HepG2 (cell line): ENCODE data around the gene TAF6L. TPM values are rescaled to one million over a fixed set of nuclear protein-coding genes. Genes with fewer than 3 reads are reported as not detected.

Source experiments
- FOXP4 ChIP-seq: sonication (generic); formaldehyde crosslinking; IDR thresholded peaks from 2 replicates; pipeline ENCODE4 v1.4.0; 2020; ENCODE audit warnings: missing genetic modification reagents
- HMG20A ChIP-seq: IDR thresholded peaks from 2 replicates; pipeline ENCODE4 v1.6.1; 2016; ENCODE audit warnings: borderline replicate concordance
- HNRNPLL ChIP-seq: fragments of 200-400 bp; formaldehyde crosslinking; IDR thresholded peaks from 2 replicates; pipeline ENCODE4 v1.6.1; 2017; ENCODE audit warnings: mild to moderate bottlenecking, low read depth, low read length; ENCODE audit not compliant: poor library complexity, severe bottlenecking
- KDM3A ChIP-seq: IDR thresholded peaks from 2 replicates; pipeline ENCODE4 v1.6.1; 2018; ENCODE audit warnings: low read depth, missing compliant biosample characterization
- KDM6A ChIP-seq: IDR thresholded peaks from 2 replicates; pipeline ENCODE4 v1.6.1; 2016; ENCODE audit warnings: low read depth
- KLF6 ChIP-seq: IDR thresholded peaks from 2 replicates; pipeline ENCODE4 v1.8.0; 2016; ENCODE audit warnings: missing biosample characterization, missing genetic modification reagents
- NFE2 ChIP-seq: sonication (generic); formaldehyde crosslinking; IDR thresholded peaks from 2 replicates; pipeline ENCODE4 v1.4.0; 2020; ENCODE audit warnings: missing genetic modification reagents
- PHF20 ChIP-seq: sonication (generic); formaldehyde crosslinking; IDR thresholded peaks from 2 replicates; pipeline ENCODE4 v1.5.0; 2020; ENCODE audit warnings: mild to moderate bottlenecking, missing genetic modification reagents
- RFXAP ChIP-seq: sonication (generic); formaldehyde crosslinking; IDR thresholded peaks from 2 replicates; pipeline ENCODE4 v1.4.0; 2020; ENCODE audit warnings: missing genetic modification reagents, borderline replicate concordance
- SNAPC2 ChIP-seq: sonication (generic); formaldehyde crosslinking; IDR thresholded peaks from 2 replicates; pipeline ENCODE4 v1.8.1; 2022; ENCODE audit warnings: mild to moderate bottlenecking, missing genetic modification reagents
- STAT6 ChIP-seq: sonication (generic); formaldehyde crosslinking; IDR thresholded peaks from 2 replicates; pipeline ENCODE4 v1.4.0; 2020; ENCODE audit warnings: missing genetic modification reagents, mild to moderate bottlenecking, borderline replicate concordance
- TAF15 ChIP-seq: fragments of 200-400 bp; formaldehyde crosslinking; IDR thresholded peaks from one replicate; pipeline ENCODE4 v1.6.1; 2018; ENCODE audit warnings: mild to moderate bottlenecking, low read depth, low read length; ENCODE audit not compliant: poor library complexity, severe bottlenecking
- UBTF ChIP-seq: sonication (generic); formaldehyde crosslinking; IDR thresholded peaks from 2 replicates; pipeline ENCODE4 v1.4.0; 2020; ENCODE audit warnings: mild to moderate bottlenecking, missing genetic modification reagents
- ZBTB2 ChIP-seq: sonication (generic); formaldehyde crosslinking; IDR thresholded peaks from 2 replicates; pipeline ENCODE4 v1.8.0; 2022; ENCODE audit warnings: low read depth, missing genetic modification reagents
- ZBTB20 ChIP-seq: sonication (generic); formaldehyde crosslinking; IDR thresholded peaks from 2 replicates; pipeline ENCODE4 v1.8.1; 2023; ENCODE audit warnings: missing genetic modification reagents, low read depth, mild to moderate bottlenecking, borderline replicate concordance
- ZNF234 ChIP-seq: sonication (generic); formaldehyde crosslinking; conservative IDR thresholded peaks from 2 replicates; pipeline ENCODE4 v1.5.1; 2020; ENCODE audit warnings: mild to moderate bottlenecking, missing genetic modification reagents
- ZSCAN30 ChIP-seq: sonication (generic); formaldehyde crosslinking; IDR thresholded peaks from 2 replicates; pipeline ENCODE4 v1.5.0; 2020; ENCODE audit warnings: mild to moderate bottlenecking, missing genetic modification reagents
- polyA plus RNA-seq, 8 experiments: library from polyadenylated mRNA; depleted of rRNA in 3 of 8; stranded (reverse) in 7 of 8; unstranded in 1 of 8; fragments of >200 nt; fragmentation: Illumina TruSeq in 4 of 8; extraction: Trizol in 4 of 8; gene quantifications; 2 replicates each; pipeline versions ENCODE4 v1.2.1 to v1.2.3, GENCODE V29; 2011 to 2016; ENCODE audit warnings: low read depth in 4 of 8, missing spikeins in 1 of 8, mixed read lengths in 1 of 8; ENCODE audit not compliant: insufficient read depth in 1 of 8
- total RNA-seq, 5 experiments: library from RNA; depleted of rRNA; stranded (reverse); fragments of >200 nt; fragmentation: Illumina TruSeq; extraction: Trizol; gene quantifications; 2 replicates each; pipeline ENCODE4 v1.2.3, GENCODE V29; 2016; ENCODE audit warnings: low read depth in 1 of 5
- TF ChIP-seq, protein P1 (sequence below): sonication (generic); formaldehyde crosslinking; IDR thresholded peaks from 2 replicates; pipeline ENCODE4 v1.5.0; 2020; ENCODE audit warnings: missing genetic modification reagents, mild to moderate bottlenecking, borderline replicate concordance

Gene TAF6L
- total and polyA plus RNA-seq, 2 of the 13 experiments (the other 11 are each of a cell fraction or from before 2014, with no cell fraction given) = 12.6 to 19.4 TPM

DNA sequence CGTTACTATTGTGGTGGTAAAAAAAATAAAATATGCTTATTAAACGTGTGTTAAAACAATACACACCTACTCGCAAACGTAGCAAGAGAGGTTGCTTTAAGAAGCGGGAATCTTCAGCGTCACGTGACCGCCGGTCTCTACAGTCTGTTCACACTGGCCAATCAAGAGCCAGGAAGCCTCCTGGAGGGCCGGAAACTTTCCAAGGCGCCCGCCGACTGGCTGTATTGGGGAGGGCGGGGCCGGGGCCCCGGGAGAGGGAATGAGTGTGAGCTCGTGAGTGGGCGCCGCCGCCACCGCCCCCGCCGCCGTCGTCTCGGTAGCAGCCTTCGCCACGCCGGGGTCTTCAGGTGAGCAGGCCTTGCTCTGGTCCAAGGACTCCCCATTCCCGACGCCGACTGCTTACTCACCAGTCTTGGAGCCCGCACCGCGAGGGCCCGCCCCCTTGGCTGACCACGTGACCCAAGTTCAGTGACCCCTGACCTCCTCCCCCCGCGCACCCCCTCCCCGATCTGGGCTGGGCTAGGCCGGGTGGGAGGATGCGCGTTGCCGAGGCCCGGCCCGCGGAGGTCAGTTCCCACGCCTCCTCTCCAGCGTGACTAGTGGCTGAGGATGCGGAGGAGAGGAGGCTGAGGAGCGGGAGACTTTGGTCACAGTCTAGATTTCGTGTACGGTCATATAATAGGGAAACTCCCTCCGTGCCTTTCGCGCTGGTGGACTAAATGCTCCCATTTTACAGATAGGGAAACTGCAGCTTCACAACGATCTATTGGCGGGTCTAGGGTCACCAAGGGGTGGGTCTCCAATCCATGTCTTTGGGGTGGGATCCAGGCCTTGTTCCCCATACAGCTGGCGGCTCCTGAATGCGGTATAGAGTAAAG, at the start of gene TAF6L (continued):
- TF ChIP-seq HMG20A (CRISPR knock-in tag) (no peak), NFE2 (CRISPR knock-in tag) (no peak), PHF20 (CRISPR knock-in tag) (peak; percentile 43; the same call in 1 of the 2 replicates), RFXAP (CRISPR knock-in tag) (0 out of 2 replicates have a peak, but pooled peaks have one; percentile 49), ZNF234 (no peak), ZBTB2 (CRISPR knock-in tag) (peak; percentile 62), KDM6A (CRISPR knock-in tag) (no peak), FOXP4 (CRISPR knock-in tag) (0 out of 2 replicates have a peak, but pooled peaks have one; percentile 12), SNAPC2 (peak; percentile 67; the same call in 1 of the 2 replicates), TAF15 (no peak), UBTF (CRISPR knock-in tag) (peak; percentile 44), ZBTB20 (no peak), KDM3A (CRISPR knock-in tag) (peak; percentile 67; the same call in 1 of the 2 replicates), ZSCAN30 (CRISPR knock-in tag) (no peak), STAT6 (no peak), HNRNPLL (peak; percentile 47), KLF6 (no peak)
- TF ChIP-seq, protein P1, sequence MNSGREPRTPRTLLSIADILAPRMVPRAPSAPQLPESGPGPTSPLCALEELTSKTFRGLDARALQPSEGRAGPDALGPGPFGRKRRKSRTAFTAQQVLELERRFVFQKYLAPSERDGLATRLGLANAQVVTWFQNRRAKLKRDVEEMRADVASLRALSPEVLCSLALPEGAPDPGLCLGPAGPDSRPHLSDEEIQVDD = no peak
